Tongue (tissue), 2 donors: Measurements from ENCODE around the gene SOX3. TPM values are rescaled to one million over a fixed set of nuclear protein-coding genes. Genes with fewer than 3 reads are reported as not detected.

ENCODE experiments used
- DNase-seq: peaks from one replicate; pipeline ENCODE4 v3.0.0-alpha.2; 2015
- total RNA-seq: library from RNA; depleted of rRNA; stranded (reverse); fragments of >200 nt; gene quantifications from one replicate; pipeline ENCODE4 v1.2.3, GENCODE V29; 2014

SOX3 gene
- total RNA-seq, 1 donor from 2014 or later, result not detected

- no peak for DNase-seq
Observed at GRCh38 chrX:140495739-140496138, 9.1 kb downstream of the SOX3 start.

GRCh38 chrX:140492066-140492994 lies 12.5 kb downstream of the SOX3 start:
- DNase-seq, result no peak

- no peak for DNase-seq
Observed at GRCh38 chrX:140480765-140481164, 24.1 kb downstream of the SOX3 start.

- no peak for DNase-seq
Observed at GRCh38 chrX:140477987-140478386, 26.9 kb downstream of the SOX3 start.

GRCh38 chrX:140475025-140475424 lies 29.8 kb downstream of the SOX3 start:
- no peak for DNase-seq

GRCh38 chrX:140467211-140467610 lies 37.7 kb downstream of the SOX3 start:
- no peak for DNase-seq

Other genes with a start within 250 kb of the SOX3 start
- 7.0 TPM for gene LINC00632, start 204.7 kb upstream of the SOX3 start, total RNA-seq